Measurements from ENCODE around the gene A1CF. TPM values are rescaled to one million over a fixed set of nuclear protein-coding genes. Genes with fewer than 3 reads are reported as not detected.

A1CF gene
- total RNA-seq, 1 donor from 2014 or later: not detected

- no peak for FAIRE-seq
Observed at GRCh38 chr10:50896721-50897120, 11.3 kb upstream of the A1CF start.

GRCh38 chr10:50894312-50894711 is 8.9 kb upstream of the A1CF start:
- Histone ChIP-seq H3K4me3 (ENCODE audit: insufficient read depth, low read depth, low read length) (no peak overlapping the region), H2AFZ (ENCODE audit: low read depth, low read length) (no peak overlapping the region), H4K20me1 (ENCODE audit: insufficient read depth, low read length) (no peaks in the 10 kb centered on the region), H3K79me2 (ENCODE audit: insufficient read depth, low read length) (no peaks in the 10 kb centered on the region), H3K4me1 (ENCODE audit: insufficient read depth, low read length) (no peaks in the 10 kb centered on the region), H3K4me2 (ENCODE audit: low read length) (no peak overlapping the region), H3K27ac (ENCODE audit: low read depth, low read length) (no peak overlapping the region), H3K9ac (ENCODE audit: low read length) (no peak overlapping the region), H3K36me3 (ENCODE audit: insufficient read depth, low read length) (no peaks in the 10 kb centered on the region), H3K27me3 (ENCODE audit: insufficient read depth, low read length) (peaks cover 7% of the 10 kb centered on the region), H3K9me3 (ENCODE audit: insufficient read depth, low read depth, low read length) (no peaks in the 10 kb centered on the region)
- H3K36me3 Mint-ChIP-seq (ENCODE audit: low read depth, unreplicated experiment): no peaks in the 10 kb centered on the region
- DNase-seq (ENCODE audit: low read depth) (no peak), FAIRE-seq (no peak)
- no peaks in the 10 kb centered on the region for H3K4me1 Mint-ChIP-seq (ENCODE audit: low read depth, unreplicated experiment)
- H3K9me3 Mint-ChIP-seq (ENCODE audit: unreplicated experiment): no peaks in the 10 kb centered on the region
- H3K27me3 Mint-ChIP-seq (ENCODE audit: low read depth, unreplicated experiment): no peaks in the 10 kb centered on the region
- H3K27ac Mint-ChIP-seq (ENCODE audit: unreplicated experiment): no peak overlapping the region
- no peak overlapping the region for H3K4me3 Mint-ChIP-seq (ENCODE audit: unreplicated experiment)
- no peak for TF ChIP-seq CTCF (IDR thresholded peaks at IDR 0.05; ENCODE audit: insufficient read depth, low read depth, low read length)
- TF ChIP-seq EZH2 (IDR thresholded peaks at IDR 0.05; ENCODE audit: insufficient read depth, low read length): no peak

More at GRCh38 chr10:50896721-50897120, 11.3 kb upstream of the A1CF start:
- no peak for TF ChIP-seq EZH2 (IDR thresholded peaks at IDR 0.05; ENCODE audit: insufficient read depth, low read length)
- H3K4me3 Mint-ChIP-seq (ENCODE audit: unreplicated experiment): no peak overlapping the region
- Histone ChIP-seq H3K9ac (ENCODE audit: low read length) (no peak overlapping the region), H3K4me1 (ENCODE audit: insufficient read depth, low read length) (no peaks in the 10 kb centered on the region), H3K36me3 (ENCODE audit: insufficient read depth, low read length) (no peaks in the 10 kb centered on the region), H3K79me2 (ENCODE audit: insufficient read depth, low read length) (no peaks in the 10 kb centered on the region), H3K4me3 (ENCODE audit: insufficient read depth, low read depth, low read length) (no peak overlapping the region), H3K9me3 (ENCODE audit: insufficient read depth, low read depth, low read length) (no peaks in the 10 kb centered on the region), H2AFZ (ENCODE audit: low read depth, low read length) (no peak overlapping the region), H3K27ac (ENCODE audit: low read depth, low read length) (no peak overlapping the region), H4K20me1 (ENCODE audit: insufficient read depth, low read length) (no peaks in the 10 kb centered on the region), H3K27me3 (ENCODE audit: insufficient read depth, low read length) (peaks cover 7% of the 10 kb centered on the region), H3K4me2 (ENCODE audit: low read length) (no peak overlapping the region)
- H3K36me3 Mint-ChIP-seq (ENCODE audit: low read depth, unreplicated experiment): no peaks in the 10 kb centered on the region
- no peaks in the 10 kb centered on the region for H3K4me1 Mint-ChIP-seq (ENCODE audit: low read depth, unreplicated experiment)
- H3K27me3 Mint-ChIP-seq (ENCODE audit: low read depth, unreplicated experiment): no peaks in the 10 kb centered on the region
- no peak overlapping the region for H3K27ac Mint-ChIP-seq (ENCODE audit: unreplicated experiment)
- no peak for DNase-seq (ENCODE audit: low read depth)
- H3K9me3 Mint-ChIP-seq (ENCODE audit: unreplicated experiment): no peaks in the 10 kb centered on the region

GRCh38 chr10:50892467-50892866 is 7.0 kb upstream of the A1CF start:
- TF ChIP-seq CTCF (IDR thresholded peaks at IDR 0.05; ENCODE audit: insufficient read depth, low read depth, low read length) (no peak), EZH2 (IDR thresholded peaks at IDR 0.05; ENCODE audit: insufficient read depth, low read length) (no peak)
- Histone ChIP-seq H3K27ac (ENCODE audit: low read depth, low read length) (no peak overlapping the region), H3K9me3 (ENCODE audit: insufficient read depth, low read depth, low read length) (no peaks in the 10 kb centered on the region), H3K4me1 (ENCODE audit: insufficient read depth, low read length) (no peaks in the 10 kb centered on the region), H3K4me3 (ENCODE audit: insufficient read depth, low read depth, low read length) (no peak overlapping the region), H3K4me2 (ENCODE audit: low read length) (no peak overlapping the region), H4K20me1 (ENCODE audit: insufficient read depth, low read length) (no peaks in the 10 kb centered on the region), H3K36me3 (ENCODE audit: insufficient read depth, low read length) (no peaks in the 10 kb centered on the region), H3K27me3 (ENCODE audit: insufficient read depth, low read length) (peaks cover 7% of the 10 kb centered on the region), H2AFZ (ENCODE audit: low read depth, low read length) (no peak overlapping the region), H3K79me2 (ENCODE audit: insufficient read depth, low read length) (no peaks in the 10 kb centered on the region), H3K9ac (ENCODE audit: low read length) (no peak overlapping the region)
- Mint-ChIP-seq H3K4me3 (ENCODE audit: unreplicated experiment) (no peak overlapping the region), H3K36me3 (ENCODE audit: low read depth, unreplicated experiment) (no peaks in the 10 kb centered on the region), H3K27ac (ENCODE audit: unreplicated experiment) (no peak overlapping the region), H3K4me1 (ENCODE audit: low read depth, unreplicated experiment) (no peaks in the 10 kb centered on the region), H3K9me3 (ENCODE audit: unreplicated experiment) (no peaks in the 10 kb centered on the region), H3K27me3 (ENCODE audit: low read depth, unreplicated experiment) (no peaks in the 10 kb centered on the region)
- FAIRE-seq (no peak), DNase-seq (ENCODE audit: low read depth) (no peak)

All from astrocyte (in vitro differentiated cells and primary cell).